ENCODE results near the gene NCOA6.
"Not testable (repeated sequence)": the region's sequence is repeated elsewhere in the genome, so short reads cannot be mapped to it uniquely, and the experiment has no call there.

Gene NCOA6

GRCh38 chr20:34794006-34794585, 31.4 kb downstream of the NCOA6 start:
- Histone ChIP-seq H3K9me3 (ENCODE audit: insufficient read depth, low read length) (no peaks in the 10 kb centered on the region), H3K4me1 (ENCODE audit: insufficient read depth, insufficient read length) (no peaks in the 10 kb centered on the region), H3K4me3 (ENCODE audit: insufficient read length, low read depth) (no peak overlapping the region), H3K27me3 (ENCODE audit: insufficient read depth, insufficient read length) (no peaks in the 10 kb centered on the region), H3K36me3 (ENCODE audit: insufficient read depth, insufficient read length, low read length) (peaks cover 4% of the 10 kb centered on the region), H3K9ac (ENCODE audit: insufficient read length, low read depth) (no peak overlapping the region)
- TF ChIP-seq SUZ12 (IDR thresholded peaks at IDR 0.05; ENCODE audit: extremely low read depth, insufficient read depth, insufficient read length) (no peak), ZNF274 (IDR thresholded peaks at IDR 0.05; ENCODE audit: low read depth, low read length) (no peak), YY1 (IDR thresholded peaks at IDR 0.05; ENCODE audit: insufficient read depth, insufficient read length) (no peak)
- no peak for DNase-seq (ENCODE audit: low read depth, low spot score)

- no peak overlapping the region for H3K4me3 ChIP-seq (ENCODE audit: insufficient read length, low read depth)
- no peak for DNase-seq (ENCODE audit: low read depth, low spot score)
- no peaks in the 10 kb centered on the region for H3K4me1 ChIP-seq (ENCODE audit: insufficient read depth, insufficient read length)
- H3K36me3 ChIP-seq (ENCODE audit: insufficient read depth, insufficient read length, low read length) = peaks cover 10% of the 10 kb centered on the region
- no peak overlapping the region for H3K9ac ChIP-seq (ENCODE audit: insufficient read length, low read depth)
- no peaks in the 10 kb centered on the region for H3K27me3 ChIP-seq (ENCODE audit: insufficient read depth, insufficient read length)
- TF ChIP-seq ZNF274 (IDR thresholded peaks at IDR 0.05; ENCODE audit: low read depth, low read length) (no peak), SUZ12 (IDR thresholded peaks at IDR 0.05; ENCODE audit: extremely low read depth, insufficient read depth, insufficient read length) (no peak), YY1 (IDR thresholded peaks at IDR 0.05; ENCODE audit: insufficient read depth, insufficient read length) (no peak)
- no peaks in the 10 kb centered on the region for H3K9me3 ChIP-seq (ENCODE audit: insufficient read depth, low read length)
These were observed 32.6 kb downstream of the NCOA6 start for GRCh38 chr20:34792687-34793363.

DNA sequence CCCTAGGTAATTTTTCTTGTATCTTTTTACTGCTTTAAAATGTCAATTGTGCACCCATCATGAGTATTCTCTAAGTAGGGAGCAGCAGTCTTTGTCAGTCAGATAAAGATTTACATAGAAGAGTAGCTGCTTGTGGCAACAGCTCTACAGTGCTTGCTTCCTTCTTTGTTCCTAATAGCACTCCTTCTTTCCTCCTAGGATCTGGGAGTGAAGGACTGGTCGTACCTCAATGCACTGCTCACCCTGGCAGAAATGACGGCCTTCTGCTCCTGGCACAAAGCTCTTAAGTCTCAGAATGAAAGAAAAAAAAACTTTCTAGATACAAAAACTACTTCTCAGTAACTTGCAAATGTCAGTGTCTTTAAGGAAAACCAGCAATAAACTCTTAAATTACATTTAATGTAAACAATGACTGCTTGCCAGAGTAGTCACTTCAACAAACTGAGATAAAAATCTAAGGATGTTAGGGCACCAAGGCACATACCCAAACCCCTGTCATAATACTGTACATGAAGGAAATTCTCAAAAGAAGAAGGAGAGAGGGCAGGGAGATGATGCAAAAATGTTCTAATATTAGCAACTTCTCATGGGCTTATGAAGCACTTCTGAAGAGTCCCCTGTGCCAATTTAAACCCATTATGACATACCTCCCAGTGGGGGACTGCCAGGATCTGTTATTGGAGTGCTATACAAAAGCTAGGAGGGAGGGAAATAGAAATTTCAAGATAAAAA, 34.0 kb downstream of the NCOA6 start:
- H3K27me3 ChIP-seq (ENCODE audit: insufficient read depth, insufficient read length) = no peaks in the 10 kb centered on the region
- H3K9ac ChIP-seq (ENCODE audit: insufficient read length, low read depth) = no peak overlapping the region
- peak; percentile 18 for DNase-seq (ENCODE audit: low read depth, low spot score)
- H3K36me3 ChIP-seq (ENCODE audit: insufficient read depth, insufficient read length, low read length) = peaks cover 10% of the 10 kb centered on the region
- no peaks in the 10 kb centered on the region for H3K4me1 ChIP-seq (ENCODE audit: insufficient read depth, insufficient read length)
- H3K4me3 ChIP-seq (ENCODE audit: insufficient read length, low read depth) = no peak overlapping the region
- H3K9me3 ChIP-seq (ENCODE audit: insufficient read depth, low read length) = no peaks in the 10 kb centered on the region
- TF ChIP-seq SUZ12 (IDR thresholded peaks at IDR 0.05; ENCODE audit: extremely low read depth, insufficient read depth, insufficient read length) (no peak), ZNF274 (IDR thresholded peaks at IDR 0.05; ENCODE audit: low read depth, low read length) (no peak), YY1 (IDR thresholded peaks at IDR 0.05; ENCODE audit: insufficient read depth, insufficient read length) (no peak)

DNA sequence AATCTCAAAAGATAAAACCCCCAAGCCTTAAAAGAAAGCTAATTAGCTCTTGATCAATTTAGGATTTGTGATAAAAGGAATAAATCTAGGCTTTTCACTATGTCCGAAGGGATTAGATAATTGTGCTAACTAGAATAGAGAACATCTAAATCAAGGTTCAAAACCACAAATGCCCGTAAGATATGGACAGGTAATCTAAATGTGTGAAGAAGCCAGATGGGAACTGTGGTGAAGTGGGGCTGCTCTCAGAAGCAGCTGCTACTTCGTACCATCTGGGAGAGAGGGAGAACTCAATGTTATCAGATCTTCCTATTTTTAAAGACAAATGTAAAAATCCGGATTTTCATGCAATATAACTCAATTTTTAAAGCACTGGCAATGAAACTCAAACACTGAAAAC, 44.2 kb downstream of the NCOA6 start:
- Histone ChIP-seq H3K4me1 (ENCODE audit: insufficient read depth, insufficient read length) (no peaks in the 10 kb centered on the region), H3K9me3 (ENCODE audit: insufficient read depth, low read length) (no peaks in the 10 kb centered on the region), H3K9ac (ENCODE audit: insufficient read length, low read depth) (no peak overlapping the region), H3K36me3 (ENCODE audit: insufficient read depth, insufficient read length, low read length) (peaks cover 8% of the 10 kb centered on the region), H3K4me3 (ENCODE audit: insufficient read length, low read depth) (no peak overlapping the region), H3K27me3 (ENCODE audit: insufficient read depth, insufficient read length) (no peaks in the 10 kb centered on the region)
- no peak for TF ChIP-seq ZNF274 (IDR thresholded peaks at IDR 0.05; ENCODE audit: low read depth, low read length)
- TF ChIP-seq YY1 (IDR thresholded peaks at IDR 0.05; ENCODE audit: insufficient read depth, insufficient read length) = no peak
- no peak for TF ChIP-seq SUZ12 (IDR thresholded peaks at IDR 0.05; ENCODE audit: extremely low read depth, insufficient read depth, insufficient read length)
- DNase-seq (ENCODE audit: low read depth, low spot score) = no peak

DNA sequence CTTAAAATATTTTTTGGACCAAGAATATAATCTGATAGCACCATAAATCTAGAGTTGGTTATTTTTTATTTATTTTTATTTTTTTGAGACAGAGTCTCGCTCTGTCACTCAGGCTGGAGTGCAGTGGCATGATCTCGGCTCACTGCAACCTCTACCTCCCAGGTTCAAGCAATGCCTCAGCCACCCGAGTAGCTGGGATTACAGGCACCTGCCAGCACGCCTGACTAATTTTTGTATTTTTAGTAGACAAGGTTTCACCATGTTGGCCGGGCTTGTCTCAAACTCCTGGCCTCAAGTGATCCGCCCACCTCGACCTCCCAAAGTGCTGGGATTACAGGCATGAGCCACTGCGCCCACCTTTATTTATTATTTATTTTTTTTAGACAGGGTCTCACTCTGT, 45.2 kb downstream of the NCOA6 start:
- not testable (repeated sequence) for H3K4me1 ChIP-seq (ENCODE audit: insufficient read depth, insufficient read length); H3K9me3 ChIP-seq (ENCODE audit: insufficient read depth, low read length); DNase-seq (ENCODE audit: low read depth, low spot score); H3K27me3 ChIP-seq (ENCODE audit: insufficient read depth, insufficient read length); H3K4me3 ChIP-seq (ENCODE audit: insufficient read length, low read depth); H3K9ac ChIP-seq (ENCODE audit: insufficient read length, low read depth)
- H3K36me3 ChIP-seq (ENCODE audit: insufficient read depth, insufficient read length, low read length) = peaks cover 14% of the 10 kb centered on the region

DNA sequence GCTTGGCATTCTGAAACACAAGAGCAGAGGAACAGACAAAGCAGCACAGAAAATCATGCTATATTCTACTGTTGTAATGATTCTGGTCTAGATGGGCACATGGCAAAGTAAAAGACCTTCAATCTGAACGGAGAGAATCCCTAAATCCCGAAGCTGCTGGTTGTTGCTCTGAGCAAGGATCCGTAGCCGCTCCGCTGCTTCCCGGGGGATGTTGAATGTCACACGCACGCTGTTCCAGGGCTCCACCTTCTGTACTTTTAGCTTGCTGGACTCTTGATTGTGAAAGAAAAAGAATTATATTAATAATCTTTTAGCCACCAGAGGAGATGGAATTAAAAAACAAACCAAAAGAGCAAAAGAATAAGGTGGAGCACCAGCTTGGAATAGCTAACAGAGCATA, 49.3 kb downstream of the NCOA6 start:
- Histone ChIP-seq H3K36me3 (ENCODE audit: insufficient read depth, insufficient read length, low read length) (peaks cover 27% of the 10 kb centered on the region), H3K9me3 (ENCODE audit: insufficient read depth, low read length) (no peaks in the 10 kb centered on the region), H3K4me1 (ENCODE audit: insufficient read depth, insufficient read length) (no peaks in the 10 kb centered on the region), H3K27me3 (ENCODE audit: insufficient read depth, insufficient read length) (no peaks in the 10 kb centered on the region), H3K9ac (ENCODE audit: insufficient read length, low read depth) (no peak overlapping the region), H3K4me3 (ENCODE audit: insufficient read length, low read depth) (no peak overlapping the region)
- no peak for DNase-seq (ENCODE audit: low read depth, low spot score)
- TF ChIP-seq ZNF274 (IDR thresholded peaks at IDR 0.05; ENCODE audit: low read depth, low read length) (no peak), YY1 (IDR thresholded peaks at IDR 0.05; ENCODE audit: insufficient read depth, insufficient read length) (no peak), SUZ12 (IDR thresholded peaks at IDR 0.05; ENCODE audit: extremely low read depth, insufficient read depth, insufficient read length) (no peak)

- TF ChIP-seq ZNF274 (IDR thresholded peaks at IDR 0.05; ENCODE audit: low read depth, low read length) (no peak), YY1 (IDR thresholded peaks at IDR 0.05; ENCODE audit: insufficient read depth, insufficient read length) (no peak), SUZ12 (IDR thresholded peaks at IDR 0.05; ENCODE audit: extremely low read depth, insufficient read depth, insufficient read length) (no peak)
- H3K9me3 ChIP-seq (ENCODE audit: insufficient read depth, low read length) = no peaks in the 10 kb centered on the region
- H3K36me3 ChIP-seq (ENCODE audit: insufficient read depth, insufficient read length, low read length) = peaks cover 29% of the 10 kb centered on the region
- H3K4me3 ChIP-seq (ENCODE audit: insufficient read length, low read depth) = no peak overlapping the region
- H3K4me1 ChIP-seq (ENCODE audit: insufficient read depth, insufficient read length) = no peaks in the 10 kb centered on the region
- no peak for DNase-seq (ENCODE audit: low read depth, low spot score)
- no peak overlapping the region for H3K9ac ChIP-seq (ENCODE audit: insufficient read length, low read depth)
- no peaks in the 10 kb centered on the region for H3K27me3 ChIP-seq (ENCODE audit: insufficient read depth, insufficient read length)
These were observed 50.6 kb downstream of the NCOA6 start for GRCh38 chr20:34774886-34775285.
